SK-N-MC (cell line): ENCODE results near the gene AGXT2.

Source experiments
- DNase-seq: peaks from one replicate; pipeline ENCODE4 v3.0.0-alpha.2; 2011; ENCODE audit warnings: low read depth, low spot score
- H3K27ac ChIP-seq: fragments of 200-600 bp; sonication (generic); 2 replicates; pipeline ENCODE4 v1.5.1; 2016; ENCODE audit warnings: mixed run types
- H3K36me3 ChIP-seq: fragments of 200-600 bp; sonication (generic); 2 replicates; pipeline ENCODE4 v1.6.1; 2017; ENCODE audit warnings: antibody characterized with exemption, low read length, mixed read lengths; ENCODE audit not compliant: insufficient read depth
- H3K4me3 ChIP-seq: fragments of 200-600 bp; sonication (generic); 2 replicates; pipeline ENCODE4 v1.5.1; 2016
- H3K9ac ChIP-seq: fragments of 200-600 bp; sonication (generic); 2 replicates; pipeline ENCODE4 v1.8.0; 2017; ENCODE audit warnings: mixed run types, mixed read lengths; ENCODE audit not compliant: insufficient read length
- H3K9me3 ChIP-seq: fragments of 200-600 bp; sonication (generic); 2 replicates; pipeline ENCODE4 v1.6.1; 2017; ENCODE audit warnings: low read depth, mild to moderate bottlenecking, antibody characterized with exemption, low read length, moderate library complexity, mixed read lengths
- EZH2 ChIP-seq: fragments of 200-600 bp; sonication (generic); IDR thresholded peaks from one replicate; pipeline ENCODE4 v1.6.1; 2017; ENCODE audit warnings: antibody characterized with exemption
- FOXP2 ChIP-seq: optimal IDR thresholded peaks from 2 replicates; pipeline ENCODE3; 2011; ENCODE audit warnings: mild to moderate bottlenecking, moderate library complexity; ENCODE audit not compliant: insufficient read depth; ENCODE audit errors: extremely low read length, control extremely low read depth
- POLR2AphosphoS5 ChIP-seq: IDR thresholded peaks from 2 replicates; pipeline ENCODE4 v1.6.1; 2012; ENCODE audit warnings: mild to moderate bottlenecking, low read depth, low read length, borderline replicate concordance

The AGXT2 gene

DNA sequence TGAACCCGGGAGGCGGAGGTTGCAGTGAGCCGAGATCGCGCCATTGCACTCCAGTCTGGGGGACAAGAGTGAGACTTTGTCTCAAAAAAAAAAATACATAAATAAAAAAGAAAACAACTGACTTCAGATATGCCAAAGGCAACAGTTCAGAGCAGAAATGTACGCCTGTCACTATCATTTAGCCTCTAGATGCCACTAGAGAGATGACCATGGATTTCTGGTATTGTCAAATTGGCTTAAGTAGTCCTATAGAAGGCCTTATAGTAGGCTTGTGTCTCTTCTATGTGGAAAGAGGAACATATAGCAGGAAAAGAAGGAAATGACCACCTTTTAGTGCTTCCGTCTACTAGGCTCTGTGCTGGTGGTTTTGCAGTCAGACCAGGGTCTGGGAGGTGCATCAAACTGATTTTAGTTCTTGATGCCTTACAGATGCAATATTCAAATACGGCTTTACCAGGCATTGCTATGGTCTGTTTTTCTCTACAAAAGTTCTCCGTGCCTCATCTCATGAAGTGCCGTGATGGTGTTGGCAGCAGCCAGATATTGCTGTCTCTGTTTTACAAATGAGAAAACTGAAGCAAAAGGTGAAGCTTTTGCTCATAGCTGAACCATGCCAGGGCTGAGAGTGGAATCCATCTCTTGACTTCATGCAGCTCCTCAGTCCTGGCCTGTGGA lies 17.2 kb downstream of the AGXT2 start:
- no peak for DNase-seq

GRCh38 chr5:35029333-35029732 lies 18.4 kb downstream of the AGXT2 start:
- Histone ChIP-seq H3K27ac (no peak overlapping the region), H3K4me3 (no peak overlapping the region), H3K9ac (no peak overlapping the region), H3K9me3 (no peaks in the 10 kb centered on the region), H3K36me3 (no peaks in the 10 kb centered on the region)
- no peak for DNase-seq
- no peak for TF ChIP-seq EZH2
- no peak for TF ChIP-seq POLR2AphosphoS5
- TF ChIP-seq FOXP2, result no peak

More for the DNA sequence above, 17.2 kb downstream of the AGXT2 start:
- Histone ChIP-seq H3K36me3 (no peaks in the 10 kb centered on the region), H3K9me3 (no peaks in the 10 kb centered on the region), H3K9ac (no peak overlapping the region), H3K27ac (no peak overlapping the region), H3K4me3 (no peak overlapping the region)
- TF ChIP-seq POLR2AphosphoS5, result no peak
- TF ChIP-seq EZH2, result no peak
- TF ChIP-seq FOXP2, result no peak

- Histone ChIP-seq H3K9me3 (no peaks in the 10 kb centered on the region), H3K27ac (no peak overlapping the region), H3K4me3 (no peak overlapping the region), H3K36me3 (no peaks in the 10 kb centered on the region), H3K9ac (no peak overlapping the region)
- DNase-seq, result no peak
- TF ChIP-seq FOXP2 (no peak), POLR2AphosphoS5 (no peak), EZH2 (no peak)
Observed at GRCh38 chr5:35026941-35027340, 20.8 kb downstream of the AGXT2 start.

DNA sequence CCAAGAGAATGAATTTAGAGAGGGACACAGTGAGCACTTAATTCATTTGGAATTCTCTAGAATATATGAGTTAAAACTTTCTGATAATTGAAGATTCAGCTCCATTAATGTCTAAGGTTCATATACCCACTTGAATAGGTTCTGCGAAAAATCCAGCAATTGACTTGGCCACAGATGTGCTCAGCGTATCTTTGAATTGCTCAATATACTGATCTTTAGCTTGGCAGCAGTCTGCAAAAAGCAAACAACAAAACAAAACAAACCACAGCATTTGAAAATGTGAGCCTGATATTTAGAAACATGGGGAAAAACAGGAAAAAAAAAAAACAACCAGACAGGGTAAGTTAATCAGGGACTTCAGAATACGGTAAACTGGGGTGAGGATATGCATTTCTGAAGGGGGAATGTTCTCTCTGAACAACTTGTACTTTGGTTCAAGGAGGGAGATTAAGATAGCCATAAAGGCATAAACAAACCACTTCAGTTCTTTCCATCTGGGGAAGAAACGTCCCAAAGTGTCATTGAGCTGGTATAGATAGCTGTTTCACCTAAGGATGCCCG lies 21.4 kb downstream of the AGXT2 start:
- no peak for DNase-seq
- Histone ChIP-seq H3K9me3 (no peaks in the 10 kb centered on the region), H3K27ac (no peak overlapping the region), H3K4me3 (no peak overlapping the region), H3K9ac (no peak overlapping the region), H3K36me3 (no peaks in the 10 kb centered on the region)
- no peak for TF ChIP-seq POLR2AphosphoS5
- TF ChIP-seq EZH2, result no peak
- TF ChIP-seq FOXP2, result no peak

DNA sequence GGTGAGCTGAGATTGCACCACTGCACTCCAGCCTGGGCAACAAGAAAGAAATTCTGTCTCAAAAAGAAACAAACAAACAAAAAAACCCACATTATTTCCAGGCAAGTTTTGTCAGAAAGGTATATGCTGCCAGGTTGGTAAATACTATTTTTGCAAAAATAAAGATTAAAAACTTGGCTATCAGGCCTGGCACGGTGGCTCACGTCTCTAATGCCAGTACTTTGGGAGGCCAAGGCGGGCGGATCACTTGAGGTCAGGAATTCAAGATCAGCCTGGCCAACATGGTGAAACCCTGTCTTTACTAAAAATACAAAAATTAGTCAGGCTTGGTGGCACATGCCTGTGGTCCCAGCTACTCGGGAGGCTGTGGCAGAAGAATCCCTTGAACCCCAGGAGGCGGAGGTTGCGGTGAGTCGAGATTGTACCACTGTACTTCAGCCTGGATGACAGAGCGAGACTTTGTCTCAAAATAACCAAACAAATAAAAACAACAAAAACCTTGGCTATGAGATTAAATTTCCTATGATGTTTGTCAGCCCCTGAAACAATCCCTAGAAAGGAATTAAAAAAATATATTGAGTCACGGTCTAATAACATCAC lies 22.7 kb downstream of the AGXT2 start:
- Histone ChIP-seq H3K27ac (no peak overlapping the region), H3K9ac (no peak overlapping the region), H3K4me3 (no peak overlapping the region), H3K36me3 (no peaks in the 10 kb centered on the region), H3K9me3 (no peaks in the 10 kb centered on the region)
- TF ChIP-seq EZH2 (no peak), POLR2AphosphoS5 (no peak), FOXP2 (no peak)
- no peak for DNase-seq

- no peak overlapping the region for H3K27ac ChIP-seq
- H3K4me3 ChIP-seq, result no peak overlapping the region
- H3K9me3 ChIP-seq, result no peaks in the 10 kb centered on the region
- no peak overlapping the region for H3K9ac ChIP-seq
- H3K36me3 ChIP-seq, result no peaks in the 10 kb centered on the region
- TF ChIP-seq EZH2 (no peak), FOXP2 (no peak), POLR2AphosphoS5 (no peak)
- no peak for DNase-seq
Observed at GRCh38 chr5:35023391-35024178, 24.2 kb downstream of the AGXT2 start.

DNA sequence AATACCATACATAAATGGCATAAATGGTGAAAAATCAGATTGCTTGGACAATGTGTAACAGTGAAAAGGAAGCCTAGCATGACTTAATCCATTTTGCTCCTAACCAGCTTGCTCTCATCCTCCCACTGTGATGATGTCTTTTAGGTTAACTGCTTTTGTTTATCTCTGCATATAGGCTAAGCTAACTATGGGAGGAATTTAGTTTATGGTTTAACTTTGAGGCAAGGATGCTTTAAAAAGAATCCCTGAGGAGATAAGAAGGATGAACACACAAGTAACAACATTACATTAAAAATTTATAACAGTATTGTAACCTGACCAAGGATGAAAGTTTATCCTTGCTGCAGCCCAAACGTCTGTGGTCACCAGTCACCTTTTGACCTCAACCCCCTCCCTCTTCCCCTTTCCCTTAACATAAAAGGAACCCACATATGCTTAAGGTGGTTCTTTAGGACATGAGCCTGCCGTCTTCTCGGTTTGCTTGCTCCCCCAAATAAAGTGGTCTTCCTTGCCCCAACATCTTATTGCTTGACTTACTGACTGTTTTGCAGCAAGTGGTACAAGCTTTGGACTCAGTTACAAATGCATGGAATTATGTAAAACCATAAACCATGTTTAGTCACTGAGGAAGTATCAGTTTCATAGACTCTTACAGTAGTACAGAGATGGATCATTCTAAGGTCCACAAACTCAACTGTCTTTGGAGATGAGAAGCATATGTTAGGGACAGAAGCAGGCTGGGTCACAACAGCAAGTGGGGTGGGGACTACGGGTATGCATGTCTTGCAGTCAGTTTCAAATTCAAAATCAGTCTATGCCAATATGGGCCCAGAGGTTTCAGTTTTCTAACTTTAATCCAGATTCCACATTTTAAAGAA lies 31.3 kb downstream of the AGXT2 start:
- Histone ChIP-seq H3K27ac (no peak overlapping the region), H3K4me3 (no peak overlapping the region), H3K36me3 (no peaks in the 10 kb centered on the region)

More for the DNA sequence above, 31.3 kb downstream of the AGXT2 start:
- TF ChIP-seq FOXP2, result no peak
- no peak for TF ChIP-seq POLR2AphosphoS5
- TF ChIP-seq EZH2, result no peak
- no peak for DNase-seq
- Histone ChIP-seq H3K9ac (no peak overlapping the region), H3K9me3 (no peaks in the 10 kb centered on the region)
